GM20000 (cell line): ENCODE results near the gene ZBED6.

Experiments used
- DNase-seq: peaks from one replicate; pipeline ENCODE4 v3.0.0; 2012; ENCODE audit warnings: low spot score
- TF ChIP-seq, protein P1 (sequence below): IDR thresholded peaks from 2 replicates; pipeline ENCODE4 v1.5.1; 2012; ENCODE audit warnings: mild to moderate bottlenecking, control low read depth; ENCODE audit errors: extremely low read depth, missing control alignments

ZBED6 gene

DNA sequence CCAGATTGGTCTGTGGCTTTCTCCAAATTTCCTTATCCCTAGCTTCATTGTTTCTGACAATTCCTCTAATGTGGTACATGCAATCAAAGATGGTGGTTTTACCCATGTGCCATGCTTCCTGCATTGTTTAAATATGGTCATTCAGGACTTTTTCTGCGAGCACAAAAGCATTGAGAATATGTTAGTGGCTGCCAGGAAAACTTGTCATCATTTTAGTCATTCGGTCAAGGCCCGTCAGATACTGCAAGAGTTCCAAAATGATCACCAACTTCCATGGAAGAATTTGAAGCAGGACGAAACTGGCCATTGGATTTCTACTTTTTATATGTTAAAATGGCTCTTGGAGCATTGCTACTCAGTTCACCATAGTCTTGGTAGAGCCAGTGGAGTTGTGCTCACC lies 3.7 kb downstream of the ZBED6 start:
- DNase-seq: no peak
- TF ChIP-seq, protein P1, sequence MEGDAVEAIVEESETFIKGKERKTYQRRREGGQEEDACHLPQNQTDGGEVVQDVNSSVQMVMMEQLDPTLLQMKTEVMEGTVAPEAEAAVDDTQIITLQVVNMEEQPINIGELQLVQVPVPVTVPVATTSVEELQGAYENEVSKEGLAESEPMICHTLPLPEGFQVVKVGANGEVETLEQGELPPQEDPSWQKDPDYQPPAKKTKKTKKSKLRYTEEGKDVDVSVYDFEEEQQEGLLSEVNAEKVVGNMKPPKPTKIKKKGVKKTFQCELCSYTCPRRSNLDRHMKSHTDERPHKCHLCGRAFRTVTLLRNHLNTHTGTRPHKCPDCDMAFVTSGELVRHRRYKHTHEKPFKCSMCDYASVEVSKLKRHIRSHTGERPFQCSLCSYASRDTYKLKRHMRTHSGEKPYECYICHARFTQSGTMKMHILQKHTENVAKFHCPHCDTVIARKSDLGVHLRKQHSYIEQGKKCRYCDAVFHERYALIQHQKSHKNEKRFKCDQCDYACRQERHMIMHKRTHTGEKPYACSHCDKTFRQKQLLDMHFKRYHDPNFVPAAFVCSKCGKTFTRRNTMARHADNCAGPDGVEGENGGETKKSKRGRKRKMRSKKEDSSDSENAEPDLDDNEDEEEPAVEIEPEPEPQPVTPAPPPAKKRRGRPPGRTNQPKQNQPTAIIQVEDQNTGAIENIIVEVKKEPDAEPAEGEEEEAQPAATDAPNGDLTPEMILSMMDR: no peak

DNA sequence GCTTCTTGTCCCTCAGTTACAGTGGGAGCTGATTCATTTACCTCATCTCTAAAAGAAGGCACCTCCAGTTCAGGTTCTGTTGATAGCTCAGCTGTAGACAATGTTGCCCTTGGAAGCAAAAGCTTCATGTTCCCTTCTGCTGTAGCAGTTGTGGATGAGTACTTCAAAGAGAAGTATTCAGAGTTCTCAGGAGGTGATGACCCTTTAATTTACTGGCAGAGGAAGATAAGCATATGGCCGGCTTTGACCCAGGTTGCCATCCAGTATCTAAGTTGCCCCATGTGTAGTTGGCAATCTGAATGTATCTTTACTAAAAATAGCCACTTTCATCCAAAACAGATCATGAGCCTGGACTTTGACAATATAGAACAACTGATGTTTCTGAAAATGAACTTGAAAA lies 4.5 kb downstream of the ZBED6 start:
- TF ChIP-seq, protein P1: no peak
- no peak for DNase-seq

- TF ChIP-seq, protein P1: no peak
- DNase-seq: no peak
Observed at GRCh38 chr1:203805689-203806088, 10.3 kb downstream of the ZBED6 start.

GRCh38 chr1:203807196-203807595 lies 11.8 kb downstream of the ZBED6 start:
- DNase-seq: no peak

DNA sequence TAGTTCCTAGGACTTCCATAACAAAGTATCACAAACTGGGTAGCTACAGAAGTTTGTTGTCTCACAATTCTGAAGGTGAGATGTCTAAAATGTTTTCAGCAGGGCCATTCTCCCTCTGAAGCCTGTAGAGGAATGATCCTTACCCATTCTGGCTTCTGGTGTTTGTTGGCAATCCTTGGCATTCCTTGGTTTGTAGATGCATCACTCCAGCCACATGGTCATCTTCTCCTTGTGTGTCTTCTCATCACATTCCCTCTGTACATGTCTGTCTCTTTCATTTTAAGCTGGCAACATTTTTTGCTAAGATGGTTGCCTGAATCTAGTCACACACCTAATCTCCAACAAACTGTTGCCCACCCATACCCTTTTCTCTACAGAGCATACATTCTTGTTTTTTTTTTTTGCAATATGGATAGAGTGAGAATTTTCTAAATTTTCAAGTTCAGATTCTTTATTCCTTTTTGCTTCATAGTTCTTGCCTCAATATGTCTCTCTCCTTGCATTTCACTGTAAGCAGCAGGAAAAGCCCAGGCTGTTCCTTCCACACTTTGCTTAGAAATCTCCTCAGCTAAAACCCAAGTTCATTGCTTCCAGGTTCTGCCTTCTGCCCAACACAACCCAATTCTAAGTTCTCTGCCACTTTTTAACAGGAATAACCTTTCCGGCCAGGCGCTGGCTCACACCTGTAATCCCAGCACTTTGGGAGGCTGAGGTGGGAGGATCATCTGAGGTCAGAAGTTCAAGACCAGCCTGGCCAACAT lies 18.3 kb downstream of the ZBED6 start:
- no peak for DNase-seq
- TF ChIP-seq, protein P1: no peak

More at GRCh38 chr1:203807196-203807595, 11.8 kb downstream of the ZBED6 start:
- TF ChIP-seq, protein P1: no peak

DNA sequence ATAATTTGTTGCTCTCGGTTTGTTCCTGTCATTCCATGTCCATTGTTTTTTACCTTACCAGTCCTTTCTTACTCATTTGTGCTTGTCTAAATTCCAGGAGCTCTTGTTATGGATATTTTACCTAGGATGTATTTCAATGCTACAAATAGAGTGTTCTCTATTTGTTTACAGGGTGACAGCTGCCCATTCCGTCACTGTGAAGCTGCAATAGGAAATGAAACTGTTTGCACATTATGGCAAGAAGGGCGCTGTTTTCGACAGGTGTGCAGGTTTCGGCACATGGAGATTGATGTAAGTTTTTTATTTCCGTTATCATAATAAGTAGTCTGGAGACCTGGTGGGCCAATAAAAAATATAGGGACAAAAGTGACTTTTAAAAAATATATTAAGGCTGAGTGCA lies 23.0 kb downstream of the ZBED6 start:
- DNase-seq: no peak
- TF ChIP-seq, protein P1: no peak

DNA sequence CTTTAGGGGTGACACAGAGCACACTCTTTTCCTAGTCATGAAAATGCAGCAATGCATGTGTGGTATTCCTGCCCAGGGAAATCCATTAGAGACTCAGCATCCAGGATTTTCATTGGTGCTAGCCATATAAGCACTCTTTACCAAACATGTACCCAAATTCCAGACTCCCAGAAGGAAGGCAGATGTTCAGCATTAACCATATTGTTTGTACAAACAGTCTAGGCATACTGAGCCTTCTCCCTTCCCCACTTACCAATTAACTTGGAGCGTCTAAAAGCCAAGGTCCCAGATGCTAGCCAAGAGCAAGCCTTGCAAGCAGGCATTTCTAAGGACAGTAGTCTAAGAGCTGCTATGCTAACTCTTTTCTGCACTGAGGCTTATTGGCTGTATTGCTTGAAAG lies 27.9 kb downstream of the ZBED6 start:
- TF ChIP-seq, protein P1: no peak

More for the DNA sequence above, 27.9 kb downstream of the ZBED6 start:
- no peak for DNase-seq
